HepG2 (cell line): Measurements from ENCODE around the gene EMILIN1. TPM values are rescaled to one million over a fixed set of nuclear protein-coding genes. Genes with fewer than 3 reads are reported as not detected.

ENCODE experiments used
- EEA1 ChIP-seq: sonication (generic); formaldehyde crosslinking; IDR thresholded peaks from 2 replicates; pipeline ENCODE4 v1.5.1; 2020; ENCODE audit warnings: mild to moderate bottlenecking, missing genetic modification reagents, borderline replicate concordance
- FOXK1 ChIP-seq: sonication (generic); formaldehyde crosslinking; IDR thresholded peaks from 2 replicates; pipeline ENCODE4 v1.4.0; 2020; ENCODE audit warnings: low read depth, missing genetic modification reagents, borderline replicate concordance
- GABPB1 ChIP-seq: IDR thresholded peaks from 2 replicates; pipeline ENCODE4 v1.6.1; 2016; ENCODE audit warnings: mild to moderate bottlenecking, missing genetic modification reagents, moderate library complexity, missing compliant biosample characterization
- ISL2 ChIP-seq: sonication (generic); formaldehyde crosslinking; IDR thresholded peaks from 2 replicates; pipeline ENCODE4 v1.5.0; 2020; ENCODE audit warnings: missing genetic modification reagents
- KLF13 ChIP-seq: sonication (generic); formaldehyde crosslinking; IDR thresholded peaks from 2 replicates; pipeline ENCODE4 v1.4.0; 2020; ENCODE audit warnings: mild to moderate bottlenecking, missing genetic modification reagents
- MED1 ChIP-seq: sonication (generic); formaldehyde crosslinking; IDR thresholded peaks from 2 replicates; pipeline ENCODE4 v1.4.0; 2020; ENCODE audit warnings: missing genetic modification reagents
- RFXANK ChIP-seq: IDR thresholded peaks from 2 replicates; pipeline ENCODE4 v1.6.1; 2016
- RXRA ChIP-seq: sonication (generic); formaldehyde crosslinking; IDR thresholded peaks from 2 replicates; pipeline ENCODE4 v1.5.1; 2020; ENCODE audit warnings: missing genetic modification reagents
- SMAD9 ChIP-seq: sonication (generic); formaldehyde crosslinking; IDR thresholded peaks from 2 replicates; pipeline ENCODE4 v1.5.1; 2020; ENCODE audit warnings: mild to moderate bottlenecking, missing genetic modification reagents
- SPEN ChIP-seq: sonication (generic); formaldehyde crosslinking; IDR thresholded peaks from 2 replicates; pipeline ENCODE4 v1.5.1; 2020; ENCODE audit warnings: low read depth, mild to moderate bottlenecking, missing genetic modification reagents
- SRY ChIP-seq: sonication (generic); formaldehyde crosslinking; IDR thresholded peaks from 2 replicates; pipeline ENCODE4 v1.8.0; 2022; ENCODE audit warnings: mild to moderate bottlenecking, missing genetic modification reagents
- WIZ ChIP-seq: sonication (generic); formaldehyde crosslinking; IDR thresholded peaks from 2 replicates; pipeline ENCODE4 v1.5.1; 2020; ENCODE audit warnings: mild to moderate bottlenecking, missing genetic modification reagents
- ZC3H13 ChIP-seq: sonication (generic); formaldehyde crosslinking; IDR thresholded peaks from 2 replicates; pipeline ENCODE4 v1.8.1; 2023; ENCODE audit warnings: mild to moderate bottlenecking, missing genetic modification reagents, moderate library complexity
- ZFAT ChIP-seq: sonication (generic); formaldehyde crosslinking; conservative IDR thresholded peaks from 2 replicates; pipeline ENCODE4 v1.8.1; 2023; ENCODE audit warnings: missing genetic modification reagents, inconsistent platforms
- ZIK1 ChIP-seq: sonication (generic); formaldehyde crosslinking; IDR thresholded peaks from 2 replicates; pipeline ENCODE4 v1.5.0; 2020; ENCODE audit warnings: mild to moderate bottlenecking, low read depth, missing genetic modification reagents, borderline replicate concordance
- ZNF124 ChIP-seq: sonication (generic); formaldehyde crosslinking; IDR thresholded peaks from 2 replicates; pipeline ENCODE4 v1.4.0; 2020; ENCODE audit warnings: missing genetic modification reagents
- ZNF20 ChIP-seq: sonication (generic); formaldehyde crosslinking; IDR thresholded peaks from 2 replicates; pipeline ENCODE4 v1.4.0; 2020; ENCODE audit warnings: mild to moderate bottlenecking, moderate library complexity, missing genetic modification reagents
- ZNF234 ChIP-seq: sonication (generic); formaldehyde crosslinking; conservative IDR thresholded peaks from 2 replicates; pipeline ENCODE4 v1.5.1; 2020; ENCODE audit warnings: mild to moderate bottlenecking, missing genetic modification reagents
- ZNF292 ChIP-seq: sonication (generic); formaldehyde crosslinking; IDR thresholded peaks from 2 replicates; pipeline ENCODE4 v1.8.1; 2022; ENCODE audit warnings: mild to moderate bottlenecking, low read depth, missing genetic modification reagents, borderline replicate concordance
- ZNF296 ChIP-seq: sonication (generic); formaldehyde crosslinking; conservative IDR thresholded peaks from 2 replicates; pipeline ENCODE4 v1.5.0; 2020; ENCODE audit warnings: mild to moderate bottlenecking, missing genetic modification reagents
- ZNF510 ChIP-seq: sonication (generic); formaldehyde crosslinking; IDR thresholded peaks from 2 replicates; pipeline ENCODE4 v1.4.0; 2020; ENCODE audit warnings: low read depth, mild to moderate bottlenecking, missing genetic modification reagents
- ZNF556 ChIP-seq: sonication (generic); formaldehyde crosslinking; IDR thresholded peaks from 2 replicates; pipeline ENCODE4 v1.4.0; 2020; ENCODE audit warnings: mild to moderate bottlenecking, missing genetic modification reagents, borderline replicate concordance
- ZNF607 ChIP-seq: sonication (generic); formaldehyde crosslinking; IDR thresholded peaks from 2 replicates; pipeline ENCODE4 v1.5.1; 2020; ENCODE audit warnings: missing genetic modification reagents, mild to moderate bottlenecking, borderline replicate concordance
- ZNF713 ChIP-seq: sonication (generic); formaldehyde crosslinking; IDR thresholded peaks from 2 replicates; pipeline ENCODE4 v1.4.0; 2020; ENCODE audit warnings: mild to moderate bottlenecking, missing genetic modification reagents
- ZXDC ChIP-seq: sonication (generic); formaldehyde crosslinking; IDR thresholded peaks from 2 replicates; pipeline ENCODE4 v1.5.0; 2020; ENCODE audit warnings: mild to moderate bottlenecking, missing genetic modification reagents
- polyA plus RNA-seq, 8 experiments: library from polyadenylated mRNA; depleted of rRNA in 3 of 8; stranded (reverse) in 7 of 8; unstranded in 1 of 8; fragments of >200 nt; fragmentation: Illumina TruSeq in 4 of 8; extraction: Trizol in 4 of 8; gene quantifications; 2 replicates each; pipeline versions ENCODE4 v1.2.1 to v1.2.3, GENCODE V29; 2011 to 2016; ENCODE audit warnings: low read depth in 4 of 8, missing spikeins in 1 of 8, mixed read lengths in 1 of 8; ENCODE audit not compliant: insufficient read depth in 1 of 8
- total RNA-seq, 5 experiments: library from RNA; depleted of rRNA; stranded (reverse); fragments of >200 nt; fragmentation: Illumina TruSeq; extraction: Trizol; gene quantifications; 2 replicates each; pipeline ENCODE4 v1.2.3, GENCODE V29; 2016; ENCODE audit warnings: low read depth in 1 of 5
- TF ChIP-seq, protein P1 (sequence below): sonication (generic); formaldehyde crosslinking; IDR thresholded peaks from 2 replicates; pipeline ENCODE4 v1.4.0; 2020; ENCODE audit warnings: missing genetic modification reagents
- TF ChIP-seq, protein P2 (sequence below): sonication (generic); formaldehyde crosslinking; IDR thresholded peaks from 2 replicates; pipeline ENCODE4 v1.5.0; 2020; ENCODE audit warnings: mild to moderate bottlenecking, low read depth, missing genetic modification reagents, borderline replicate concordance

Gene EMILIN1
- total and polyA plus RNA-seq, 2 of the 13 experiments (the other 11 are each of a cell fraction or from before 2014, with no cell fraction given): 8.1 to 9.7 TPM

DNA sequence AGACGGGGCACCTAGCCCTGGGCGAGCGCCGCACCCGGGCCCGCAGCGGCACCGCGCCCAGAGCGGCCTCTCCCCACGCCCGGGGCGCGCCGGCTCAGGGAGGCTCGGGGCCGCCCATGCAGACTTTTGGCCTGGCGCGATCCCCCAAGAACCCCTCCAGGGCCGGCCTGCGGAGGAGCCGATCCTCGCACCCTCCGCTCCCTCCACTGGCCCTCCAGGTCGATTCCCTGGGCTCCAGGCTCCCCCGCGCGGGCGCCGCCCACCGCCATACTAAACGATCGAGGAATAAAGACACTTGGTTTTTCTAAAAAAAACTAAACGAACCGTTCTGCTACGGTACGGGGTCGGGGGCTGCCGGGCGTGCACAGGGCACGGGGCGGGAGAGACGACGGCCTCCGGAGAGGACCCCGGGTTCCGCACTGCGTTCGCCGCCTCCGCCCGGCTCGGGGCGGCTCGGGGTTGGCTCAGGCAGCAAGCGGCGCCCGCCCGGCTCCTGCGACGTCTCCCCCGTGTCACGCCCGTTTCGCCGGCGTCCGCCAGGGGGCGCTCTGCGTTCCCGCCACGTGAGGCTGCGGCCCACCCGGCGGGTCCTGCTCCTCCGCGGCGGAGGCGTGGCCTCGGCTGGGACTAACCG lies 7.8 kb downstream of the EMILIN1 start (continued):
- TF ChIP-seq FOXK1 (peak; percentile 70; the same call in 1 of the 2 replicates), SPEN (CRISPR knock-in tag) (peak; percentile 93), ZXDC (CRISPR knock-in tag) (peak; percentile 67), ZNF292 (CRISPR knock-in tag) (no peak), ZNF20 (no peak), ZNF713 (CRISPR knock-in tag) (no peak; the same call in 1 of the 2 replicates), MED1 (peak; percentile 89), ZIK1 (CRISPR knock-in tag) (peak; percentile 31; the same call in 1 of the 2 replicates), RFXANK (CRISPR knock-in tag) (peak; percentile 88), ZNF124 (CRISPR knock-in tag) (peak; percentile 81; the same call in 1 of the 2 replicates), ZC3H13 (CRISPR knock-in tag) (peak; percentile 96), SRY (CRISPR knock-in tag) (peak; percentile 64; the same call in 1 of the 2 replicates), RXRA (CRISPR knock-in tag) (peak; percentile 15), SMAD9 (0 out of 2 replicates have a peak, but pooled peaks have one; percentile 69), ZFAT (peak; percentile 61; the same call in 1 of the 2 replicates), EEA1 (CRISPR knock-in tag) (peak; percentile 58; the same call in 1 of the 2 replicates), ZNF607 (peak; percentile 99), ZNF234 (peak; percentile 99), ZNF296 (CRISPR knock-in tag) (no peak), ISL2 (peak; percentile 72), WIZ (CRISPR knock-in tag) (no peak), KLF13 (CRISPR knock-in tag) (no peak), GABPB1 (CRISPR knock-in tag) (peak; percentile 76), ZNF510 (CRISPR knock-in tag) (no peak), ZNF556 (CRISPR knock-in tag) (peak; percentile 69; the same call in 1 of the 2 replicates)
- TF ChIP-seq, protein P1, sequence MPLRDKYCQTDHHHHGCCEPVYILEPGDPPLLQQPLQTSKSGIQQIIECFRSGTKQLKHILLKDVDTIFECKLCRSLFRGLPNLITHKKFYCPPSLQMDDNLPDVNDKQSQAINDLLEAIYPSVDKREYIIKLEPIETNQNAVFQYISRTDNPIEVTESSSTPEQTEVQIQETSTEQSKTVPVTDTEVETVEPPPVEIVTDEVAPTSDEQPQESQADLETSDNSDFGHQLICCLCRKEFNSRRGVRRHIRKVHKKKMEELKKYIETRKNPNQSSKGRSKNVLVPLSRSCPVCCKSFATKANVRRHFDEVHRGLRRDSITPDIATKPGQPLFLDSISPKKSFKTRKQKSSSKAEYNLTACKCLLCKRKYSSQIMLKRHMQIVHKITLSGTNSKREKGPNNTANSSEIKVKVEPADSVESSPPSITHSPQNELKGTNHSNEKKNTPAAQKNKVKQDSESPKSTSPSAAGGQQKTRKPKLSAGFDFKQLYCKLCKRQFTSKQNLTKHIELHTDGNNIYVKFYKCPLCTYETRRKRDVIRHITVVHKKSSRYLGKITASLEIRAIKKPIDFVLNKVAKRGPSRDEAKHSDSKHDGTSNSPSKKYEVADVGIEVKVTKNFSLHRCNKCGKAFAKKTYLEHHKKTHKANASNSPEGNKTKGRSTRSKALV (CRISPR knock-in tag): peak; percentile 74
- TF ChIP-seq, protein P2, sequence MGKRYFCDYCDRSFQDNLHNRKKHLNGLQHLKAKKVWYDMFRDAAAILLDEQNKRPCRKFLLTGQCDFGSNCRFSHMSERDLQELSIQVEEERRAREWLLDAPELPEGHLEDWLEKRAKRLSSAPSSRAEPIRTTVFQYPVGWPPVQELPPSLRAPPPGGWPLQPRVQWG (CRISPR knock-in tag): peak; percentile 14; the same call in 1 of the 2 replicates
